22Rv1 (cell line): ENCODE measurements around the gene E2F6.

ENCODE experiments used
- CTCF ChIP-seq: fragments of 450-650 bp; IDR thresholded peaks from 2 replicates; pipeline ENCODE4 v1.5.1; 2017; ENCODE audit warnings: mild to moderate bottlenecking
- ZFX ChIP-seq: fragments of 450-650 bp; IDR thresholded peaks from 2 replicates; pipeline ENCODE4 v1.6.1; 2017; ENCODE audit warnings: antibody characterized with exemption, borderline replicate concordance

- TF ChIP-seq CTCF, result no peak
- no peak for TF ChIP-seq ZFX
Observed at GRCh38 chr2:11499081-11499743, 33.3 kb upstream of the E2F6 start.
